Astrocyte of the spinal cord (primary cell): ENCODE data around the gene PLA2G2D.
A peak's percentile ranks its signal among the peaks of the same experiment; 100 is the strongest.

Source experiments
- DNase-seq: peaks from one replicate; pipeline ENCODE4 v3.0.0; 2011; ENCODE audit warnings: low read depth, low spot score
- H3K4me3 ChIP-seq: 2 replicates; pipeline ENCODE4 v1.5.1; 2011; ENCODE audit warnings: low read depth, mild to moderate bottlenecking, low read length, moderate library complexity
- in situ Hi-C: cut with HindIII; loops from 2 replicates; pipeline ENCODE4 v1.10.0; 2017; ENCODE audit warnings: low sequenced_read_pairs
- TF ChIP-seq, protein P1 (sequence below): IDR thresholded peaks from 2 replicates; pipeline ENCODE4 v1.5.1; 2012; ENCODE audit warnings: low read depth, mild to moderate bottlenecking, low read length, inconsistent platforms

Gene PLA2G2D

DNA sequence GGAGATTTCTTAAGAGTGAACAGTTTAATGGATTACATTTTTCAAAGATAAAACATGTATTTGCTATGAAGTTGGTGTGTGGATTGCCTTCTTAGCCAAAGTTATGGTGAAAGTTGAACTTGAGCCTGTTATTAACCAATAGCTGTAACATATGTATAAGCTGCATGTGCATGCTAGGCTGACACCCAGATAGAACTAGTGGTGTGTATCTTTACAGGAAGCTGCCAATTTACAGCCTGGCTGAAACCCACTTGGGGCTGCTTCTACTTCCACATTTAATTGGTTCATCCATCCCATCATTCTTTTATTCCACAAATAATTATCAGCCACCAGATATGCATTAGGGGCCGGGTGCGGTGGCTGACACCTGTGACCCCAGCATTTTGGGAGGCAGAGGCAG lies 46.1 kb downstream of the PLA2G2D start:
- in situ Hi-C loops, result no loop called here
- TF ChIP-seq, protein P1, sequence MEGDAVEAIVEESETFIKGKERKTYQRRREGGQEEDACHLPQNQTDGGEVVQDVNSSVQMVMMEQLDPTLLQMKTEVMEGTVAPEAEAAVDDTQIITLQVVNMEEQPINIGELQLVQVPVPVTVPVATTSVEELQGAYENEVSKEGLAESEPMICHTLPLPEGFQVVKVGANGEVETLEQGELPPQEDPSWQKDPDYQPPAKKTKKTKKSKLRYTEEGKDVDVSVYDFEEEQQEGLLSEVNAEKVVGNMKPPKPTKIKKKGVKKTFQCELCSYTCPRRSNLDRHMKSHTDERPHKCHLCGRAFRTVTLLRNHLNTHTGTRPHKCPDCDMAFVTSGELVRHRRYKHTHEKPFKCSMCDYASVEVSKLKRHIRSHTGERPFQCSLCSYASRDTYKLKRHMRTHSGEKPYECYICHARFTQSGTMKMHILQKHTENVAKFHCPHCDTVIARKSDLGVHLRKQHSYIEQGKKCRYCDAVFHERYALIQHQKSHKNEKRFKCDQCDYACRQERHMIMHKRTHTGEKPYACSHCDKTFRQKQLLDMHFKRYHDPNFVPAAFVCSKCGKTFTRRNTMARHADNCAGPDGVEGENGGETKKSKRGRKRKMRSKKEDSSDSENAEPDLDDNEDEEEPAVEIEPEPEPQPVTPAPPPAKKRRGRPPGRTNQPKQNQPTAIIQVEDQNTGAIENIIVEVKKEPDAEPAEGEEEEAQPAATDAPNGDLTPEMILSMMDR, result no peak
- no peak overlapping the region for H3K4me3 ChIP-seq
- no peak for DNase-seq

DNA sequence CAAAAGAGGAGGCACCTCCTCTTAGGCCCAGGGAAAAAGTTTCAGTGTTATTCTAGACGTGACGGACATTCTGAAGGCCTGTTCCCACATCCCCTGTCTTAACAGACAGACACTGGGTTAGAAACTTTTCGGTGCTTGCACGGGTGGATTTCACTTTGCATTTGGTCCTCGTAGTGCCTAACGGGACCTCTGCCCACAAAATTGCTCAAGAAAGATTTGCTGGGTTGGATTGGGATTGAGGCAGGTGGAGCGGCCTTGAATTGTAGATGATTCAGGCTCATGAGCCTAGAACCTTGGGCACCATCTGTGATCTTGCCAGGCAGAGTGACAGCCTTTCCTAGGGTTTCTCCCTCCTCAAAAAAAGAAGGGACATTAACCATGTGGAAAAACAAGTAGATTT lies 46.6 kb downstream of the PLA2G2D start:
- TF ChIP-seq, protein P1, result no peak
- no peak for DNase-seq
- H3K4me3 ChIP-seq, result no peak overlapping the region
- in situ Hi-C loops, result no loop called here

DNA sequence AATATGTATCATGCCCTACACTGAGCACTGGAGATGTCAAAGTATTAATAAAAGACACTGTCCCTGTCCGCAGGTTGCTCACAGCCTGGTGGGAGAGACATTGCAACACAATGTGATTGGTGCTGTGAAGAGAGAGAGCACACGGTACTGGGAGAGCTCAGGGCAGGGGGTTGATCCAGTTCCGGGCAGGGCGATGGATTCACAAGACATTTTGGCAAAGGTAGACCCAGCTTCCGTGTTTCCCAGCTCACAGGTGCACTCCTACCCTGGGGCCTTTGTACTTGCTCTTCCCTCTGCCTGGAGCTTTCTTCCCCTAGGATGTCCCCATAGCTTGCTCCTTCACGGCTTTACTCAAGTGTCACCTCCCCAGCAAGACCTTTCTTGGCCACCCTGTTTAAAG lies 47.9 kb downstream of the PLA2G2D start:
- in situ Hi-C loops, result no loop called here
- H3K4me3 ChIP-seq, result no peak overlapping the region
- no peak for DNase-seq
- TF ChIP-seq, protein P1, result no peak

DNA sequence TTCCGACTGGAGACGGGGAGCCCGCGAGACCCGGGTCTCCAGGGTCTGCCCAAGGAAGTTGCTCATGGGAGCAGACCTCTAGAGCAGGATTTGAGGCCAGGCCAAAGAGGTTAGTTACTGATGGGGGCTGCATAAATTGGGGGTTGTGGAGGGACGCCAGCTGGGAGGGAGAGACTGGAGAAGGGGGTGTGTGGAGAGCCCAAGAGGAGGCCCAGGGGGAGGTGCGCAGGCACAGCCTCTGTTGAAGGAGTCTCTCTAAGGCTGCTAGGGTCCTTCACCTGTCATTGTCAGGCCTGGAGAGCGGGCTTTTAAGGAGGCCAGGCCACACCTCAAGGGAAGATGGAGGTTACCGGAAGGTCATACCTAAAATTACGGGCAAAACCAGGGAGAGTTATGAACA lies 49.0 kb downstream of the PLA2G2D start:
- TF ChIP-seq, protein P1, result no peak
- in situ Hi-C loops, result no loop called here
- H3K4me3 ChIP-seq, result no peak overlapping the region
- no peak for DNase-seq

DNA sequence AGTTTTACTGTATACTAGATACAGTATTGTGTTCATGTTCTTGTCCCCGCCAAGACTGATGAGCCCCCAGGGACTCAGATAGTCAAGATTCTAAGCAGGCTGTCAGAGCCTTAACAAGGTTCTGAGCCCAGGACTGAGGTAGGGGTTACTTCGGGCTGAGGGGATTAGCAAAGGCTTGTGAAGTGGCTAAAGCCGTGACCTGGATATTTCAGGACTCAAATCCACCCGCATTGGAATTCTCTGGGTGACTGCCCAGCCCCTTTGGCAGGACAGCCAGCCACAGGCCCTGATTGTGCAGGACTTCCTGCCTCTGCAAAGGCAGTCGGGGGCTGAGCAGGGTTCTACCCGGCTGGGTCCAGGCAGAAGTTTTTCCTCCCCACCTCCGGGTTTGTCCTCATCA lies 49.5 kb downstream of the PLA2G2D start, which contains the start of gene PLA2G5:
TSS of gene PLA2G5 (plus strand) at position 321 of the 400 bp plus-strand sequence. CDS start 14,637 bp downstream, outside the sequence.
- in situ Hi-C loops, result no loop called here
- no peak within 1 kb of the TSS for H3K4me3 ChIP-seq
- peak; percentile 41 for DNase-seq

DNA sequence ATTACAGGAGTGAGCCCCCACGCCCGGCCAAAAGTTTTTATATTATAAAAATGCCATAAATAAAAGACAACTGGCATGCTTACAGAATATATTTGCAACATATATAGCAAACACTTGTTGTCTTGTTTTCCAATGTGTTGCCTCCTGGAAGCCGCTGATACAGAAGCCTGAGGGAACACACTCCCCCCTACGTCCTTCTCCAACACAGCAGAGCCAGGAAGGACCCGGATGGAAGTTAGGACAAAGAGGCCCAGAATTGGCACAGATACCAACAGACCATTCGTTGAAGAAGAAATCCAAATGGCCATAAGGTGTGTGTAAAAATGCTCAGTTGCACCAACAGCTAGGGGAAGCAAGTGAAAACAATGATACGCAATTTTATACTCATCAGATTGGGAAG lies 50.6 kb downstream of the PLA2G2D start:
- TF ChIP-seq, protein P1, result no peak
- no peak for DNase-seq
- in situ Hi-C loops, result no loop called here
- no peak overlapping the region for H3K4me3 ChIP-seq

More for the DNA sequence above, 49.5 kb downstream of the PLA2G2D start, which contains the start of gene PLA2G5:
- TF ChIP-seq, protein P1, result no peak

DNA sequence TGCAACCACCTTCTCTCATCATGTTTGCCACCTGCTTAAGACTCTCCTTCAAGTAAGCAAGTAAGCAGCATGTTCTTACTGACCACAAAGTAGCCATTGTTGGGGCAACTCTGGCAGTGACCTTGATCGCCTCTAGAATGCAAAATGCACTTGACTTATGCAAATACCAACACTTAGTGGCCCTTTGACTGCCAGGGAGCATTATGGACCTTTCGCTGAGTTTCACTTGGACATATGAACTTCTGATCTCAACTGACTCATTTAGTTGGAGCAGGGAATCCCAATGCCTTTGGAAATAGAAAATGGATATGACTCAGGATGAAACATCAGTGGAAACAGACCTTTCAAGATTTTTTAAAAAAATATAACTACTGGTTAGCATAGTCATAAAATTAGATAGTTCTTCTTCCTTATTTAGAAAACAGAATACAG lies 55.5 kb downstream of the PLA2G2D start:
- in situ Hi-C loops, result no loop called here
- DNase-seq, result peak; percentile 80
- TF ChIP-seq, protein P1, result no peak
- no peak overlapping the region for H3K4me3 ChIP-seq
